Smooth muscle cell (in vitro differentiated cells): ENCODE results near the gene CTNNA3. TPM values are rescaled to one million over a fixed set of nuclear protein-coding genes. Genes with fewer than 3 reads are reported as not detected.

ENCODE experiments used
- DNase-seq: peaks from one replicate; lab custom pipeline; 2025; ENCODE audit not compliant: unreplicated experiment; lab: John Stamatoyannopoulos, UW
- H2AFZ ChIP-seq: fragments of 200-600 bp; sonication (generic); 2 replicates; pipeline ENCODE4 v1.6.0; 2016; ENCODE audit warnings: antibody characterized with exemption, low read depth, mild to moderate bottlenecking
- H3F3A ChIP-seq: fragments of 200-600 bp; sonication (generic); 2 replicates; pipeline ENCODE4 v1.6.0; 2017; ENCODE audit warnings: antibody characterized with exemption, low read depth
- H3K27ac ChIP-seq: fragments of 200-600 bp; sonication (generic); 2 replicates; pipeline ENCODE4 v1.5.1; 2016; ENCODE audit warnings: low read depth, mild to moderate bottlenecking
- H3K27me3 ChIP-seq: fragments of 200-600 bp; sonication (generic); 2 replicates; pipeline ENCODE4 v1.6.1; 2016; ENCODE audit warnings: low read depth, mild to moderate bottlenecking
- H3K36me3 ChIP-seq: fragments of 200-600 bp; sonication (generic); 2 replicates; pipeline ENCODE4 v1.5.1; 2016; ENCODE audit warnings: low read depth
- H3K4me1 ChIP-seq: fragments of 200-600 bp; sonication (generic); 2 replicates; pipeline ENCODE4 v1.5.1; 2016; ENCODE audit warnings: low read depth
- H3K4me2 ChIP-seq: fragments of 200-600 bp; sonication (generic); 2 replicates; pipeline ENCODE4 v1.6.0; 2016; ENCODE audit warnings: mild to moderate bottlenecking
- H3K4me3 ChIP-seq: fragments of 200-600 bp; sonication (generic); 2 replicates; pipeline ENCODE4 v1.5.1; 2016; ENCODE audit warnings: mild to moderate bottlenecking
- H3K79me2 ChIP-seq: fragments of 200-600 bp; sonication (generic); 2 replicates; pipeline ENCODE4 v1.6.0; 2016; ENCODE audit warnings: low read depth, mild to moderate bottlenecking
- H3K9ac ChIP-seq: fragments of 200-600 bp; sonication (generic); 2 replicates; pipeline ENCODE4 v1.6.0; 2016; ENCODE audit warnings: low read depth
- H3K9me3 ChIP-seq: fragments of 200-600 bp; sonication (generic); replicated peaks from 2 replicates; pipeline ENCODE4 v1.5.1; 2016; ENCODE audit warnings: low read depth
- H4K20me1 ChIP-seq: fragments of 200-600 bp; sonication (generic); 2 replicates; pipeline ENCODE4 v1.6.0; 2016; ENCODE audit warnings: low read depth
- WGBS: methylation state at CpG from one replicate; pipeline ENCODE4 v1.1.7; 2016; ENCODE audit warnings: low lambda C conversion rate; 5-methylcytosine and 5-hydroxymethylcytosine counted together
- polyA plus RNA-seq: library from polyadenylated mRNA; unstranded; fragments of >200 nt; fragmentation: Nextera tagmentation; extraction: Ambion mirVana; gene quantifications from 2 replicates; pipeline ENCODE4 v1.2.1, GENCODE V29; 2016
- total RNA-seq: library from RNA; depleted of rRNA; stranded (reverse); fragments of >200 nt; gene quantifications from 2 replicates; pipeline ENCODE4 v1.2.3, GENCODE V29; 2014
- TF ChIP-seq, protein P1 (sequence below): fragments of 200-600 bp; sonication (generic); IDR thresholded peaks from 2 replicates; pipeline ENCODE4 v1.5.1; 2017; ENCODE audit warnings: borderline replicate concordance, mild to moderate bottlenecking, antibody characterized with exemption; ENCODE audit not compliant: insufficient read depth, poor library complexity, severe bottlenecking

The CTNNA3 gene
- total and polyA plus RNA-seq, 2 experiments from 2014 or later = 1.3 TPM; not detected in 1

DNA sequence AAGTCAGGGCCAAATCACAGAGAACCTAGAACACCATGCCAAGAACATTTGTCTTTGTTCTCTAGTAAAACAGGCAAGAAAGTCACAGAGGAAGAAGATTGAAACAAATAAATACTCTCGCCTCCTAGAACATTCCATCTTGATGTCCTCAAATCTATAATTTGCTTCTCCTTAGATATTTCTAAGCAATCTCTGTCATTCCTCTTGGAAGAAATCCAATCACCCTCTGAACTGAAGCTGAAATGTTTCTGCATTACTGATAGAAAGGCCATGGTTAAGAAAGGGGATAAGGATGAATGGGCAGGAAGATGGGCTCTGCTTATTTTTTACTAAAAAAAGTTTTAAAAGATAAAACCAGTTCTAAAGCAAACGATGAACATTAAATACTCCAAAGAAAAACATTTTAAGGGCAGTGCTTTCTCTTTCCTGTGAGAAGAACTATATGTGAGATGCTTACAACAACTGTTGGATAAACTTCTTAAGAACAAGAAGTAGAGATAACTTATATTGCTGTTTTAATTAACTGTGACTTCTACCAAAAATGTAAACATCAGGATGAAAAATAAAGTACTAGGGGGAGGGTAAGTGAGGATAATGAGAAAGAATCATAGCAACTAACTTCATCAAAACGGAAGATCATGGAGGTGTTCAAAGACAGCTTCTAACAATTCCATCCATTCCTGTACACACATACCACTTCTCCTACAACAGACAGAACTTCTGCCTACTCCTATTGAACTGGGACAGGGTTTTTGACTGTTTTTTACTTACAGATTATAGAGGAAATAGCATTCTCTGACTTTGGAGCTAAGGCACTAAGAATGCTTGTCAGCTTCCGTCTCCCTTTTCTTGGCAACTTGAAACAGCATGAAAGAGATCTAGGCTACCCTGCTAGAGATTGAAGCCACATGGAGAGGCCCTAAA lies 923.2 kb downstream of the CTNNA3 start:
- Histone ChIP-seq H3K4me2 (no peak overlapping the region), H3K27ac (no peak overlapping the region), H3K9me3 (no peaks in the 10 kb centered on the region), H3K79me2 (no peaks in the 10 kb centered on the region), H3K4me3 (no peak overlapping the region), H4K20me1 (no peaks in the 10 kb centered on the region), H3K27me3 (no peaks in the 10 kb centered on the region), H3F3A (no peaks in the 10 kb centered on the region), H3K9ac (no peak overlapping the region), H3K36me3 (no peaks in the 10 kb centered on the region), H2AFZ (no peak overlapping the region), H3K4me1 (no peaks in the 10 kb centered on the region)
- no peak for DNase-seq
- TF ChIP-seq, protein P1, sequence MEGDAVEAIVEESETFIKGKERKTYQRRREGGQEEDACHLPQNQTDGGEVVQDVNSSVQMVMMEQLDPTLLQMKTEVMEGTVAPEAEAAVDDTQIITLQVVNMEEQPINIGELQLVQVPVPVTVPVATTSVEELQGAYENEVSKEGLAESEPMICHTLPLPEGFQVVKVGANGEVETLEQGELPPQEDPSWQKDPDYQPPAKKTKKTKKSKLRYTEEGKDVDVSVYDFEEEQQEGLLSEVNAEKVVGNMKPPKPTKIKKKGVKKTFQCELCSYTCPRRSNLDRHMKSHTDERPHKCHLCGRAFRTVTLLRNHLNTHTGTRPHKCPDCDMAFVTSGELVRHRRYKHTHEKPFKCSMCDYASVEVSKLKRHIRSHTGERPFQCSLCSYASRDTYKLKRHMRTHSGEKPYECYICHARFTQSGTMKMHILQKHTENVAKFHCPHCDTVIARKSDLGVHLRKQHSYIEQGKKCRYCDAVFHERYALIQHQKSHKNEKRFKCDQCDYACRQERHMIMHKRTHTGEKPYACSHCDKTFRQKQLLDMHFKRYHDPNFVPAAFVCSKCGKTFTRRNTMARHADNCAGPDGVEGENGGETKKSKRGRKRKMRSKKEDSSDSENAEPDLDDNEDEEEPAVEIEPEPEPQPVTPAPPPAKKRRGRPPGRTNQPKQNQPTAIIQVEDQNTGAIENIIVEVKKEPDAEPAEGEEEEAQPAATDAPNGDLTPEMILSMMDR = no peak
- WGBS = 89% methylated on average over 4 of the region's 4 CpGs

DNA sequence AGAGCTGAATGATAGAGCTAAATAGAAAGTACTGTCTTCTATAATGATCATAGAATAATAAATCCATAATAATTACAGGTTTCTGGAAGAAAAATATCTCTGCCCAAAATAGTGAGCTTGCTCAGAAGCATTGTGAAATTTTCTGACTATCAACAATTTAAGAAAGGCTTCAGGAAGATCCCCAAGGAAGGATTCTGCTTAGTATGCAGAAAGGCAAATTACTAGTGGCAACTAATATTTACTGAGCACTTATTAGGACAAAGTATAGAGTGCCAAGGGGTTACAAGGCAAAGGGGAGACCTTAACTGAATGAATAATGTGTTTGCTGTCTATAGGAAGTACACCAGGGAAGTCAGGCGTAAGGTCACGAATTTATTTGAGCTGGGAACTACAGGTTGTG lies 928.3 kb downstream of the CTNNA3 start:
- Histone ChIP-seq H3K27ac (no peak overlapping the region), H3K4me1 (no peaks in the 10 kb centered on the region), H3K9ac (no peak overlapping the region), H3K4me3 (no peak overlapping the region), H3K79me2 (no peaks in the 10 kb centered on the region), H3K9me3 (no peaks in the 10 kb centered on the region), H3K4me2 (no peak overlapping the region), H3K27me3 (no peaks in the 10 kb centered on the region), H2AFZ (no peak overlapping the region), H3F3A (no peaks in the 10 kb centered on the region), H3K36me3 (no peaks in the 10 kb centered on the region), H4K20me1 (no peaks in the 10 kb centered on the region)
- DNase-seq = no peak
- WGBS = 41% methylated on average over 2 of the region's 2 CpGs
- TF ChIP-seq, protein P1 = no peak

DNA sequence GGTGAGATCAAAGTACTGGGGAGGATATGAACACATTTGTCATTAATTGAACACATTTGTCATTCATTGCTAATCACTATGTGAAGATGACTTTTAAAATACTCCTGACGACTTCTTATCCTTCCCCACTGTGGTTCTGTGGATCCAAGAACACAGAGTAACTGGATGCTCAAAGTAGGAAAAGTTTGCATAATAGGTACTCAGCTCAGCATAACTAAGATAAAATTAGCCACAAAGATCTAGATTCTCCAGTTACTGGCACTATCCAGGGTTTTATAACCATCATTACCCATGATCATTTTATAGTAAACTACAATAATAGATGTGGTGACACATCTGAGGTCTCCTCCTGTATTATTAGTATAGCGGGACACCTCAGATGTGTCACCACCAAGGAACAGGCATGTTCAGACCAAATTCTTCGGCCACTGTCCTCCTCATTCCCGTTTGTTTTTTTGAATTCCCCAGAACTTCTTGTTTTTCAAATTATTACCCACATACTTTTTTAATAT lies 933.7 kb downstream of the CTNNA3 start:
- 81% methylated on average over 4 of the region's 4 CpGs for WGBS
- H3K79me2 ChIP-seq = no peaks in the 10 kb centered on the region

More for the DNA sequence above, 933.7 kb downstream of the CTNNA3 start:
- TF ChIP-seq, protein P1 = no peak
- no peak overlapping the region for H3K4me2 ChIP-seq
- no peaks in the 10 kb centered on the region for H3K27me3 ChIP-seq
- DNase-seq = no peak
- H3K9me3 ChIP-seq = no peaks in the 10 kb centered on the region
- no peaks in the 10 kb centered on the region for H4K20me1 ChIP-seq
- no peak overlapping the region for H3K27ac ChIP-seq
- no peaks in the 10 kb centered on the region for H3F3A ChIP-seq
- H3K4me3 ChIP-seq = no peak overlapping the region
- peaks cover 10% of the 10 kb centered on the region for H3K4me1 ChIP-seq
- H3K9ac ChIP-seq = no peak overlapping the region
- no peak overlapping the region for H2AFZ ChIP-seq
- H3K36me3 ChIP-seq = no peaks in the 10 kb centered on the region
